GM19351 (cell line): ENCODE data around the gene NR2C2AP.
"Not testable (repeated sequence)": the region's sequence is repeated elsewhere in the genome, so short reads cannot be mapped to it uniquely, and the experiment has no call there.

ENCODE experiments used
- ATAC-seq: cut with Tn5 transposase; IDR thresholded peaks from one replicate; pipeline ENCODE4 v1.9.1; 2021; ENCODE audit warnings: mild to moderate bottlenecking, moderate library complexity; ENCODE audit not compliant: unreplicated experiment

Gene NR2C2AP, protein sequence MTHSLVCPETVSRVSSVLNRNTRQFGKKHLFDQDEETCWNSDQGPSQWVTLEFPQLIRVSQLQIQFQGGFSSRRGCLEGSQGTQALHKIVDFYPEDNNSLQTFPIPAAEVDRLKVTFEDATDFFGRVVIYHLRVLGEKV

DNA sequence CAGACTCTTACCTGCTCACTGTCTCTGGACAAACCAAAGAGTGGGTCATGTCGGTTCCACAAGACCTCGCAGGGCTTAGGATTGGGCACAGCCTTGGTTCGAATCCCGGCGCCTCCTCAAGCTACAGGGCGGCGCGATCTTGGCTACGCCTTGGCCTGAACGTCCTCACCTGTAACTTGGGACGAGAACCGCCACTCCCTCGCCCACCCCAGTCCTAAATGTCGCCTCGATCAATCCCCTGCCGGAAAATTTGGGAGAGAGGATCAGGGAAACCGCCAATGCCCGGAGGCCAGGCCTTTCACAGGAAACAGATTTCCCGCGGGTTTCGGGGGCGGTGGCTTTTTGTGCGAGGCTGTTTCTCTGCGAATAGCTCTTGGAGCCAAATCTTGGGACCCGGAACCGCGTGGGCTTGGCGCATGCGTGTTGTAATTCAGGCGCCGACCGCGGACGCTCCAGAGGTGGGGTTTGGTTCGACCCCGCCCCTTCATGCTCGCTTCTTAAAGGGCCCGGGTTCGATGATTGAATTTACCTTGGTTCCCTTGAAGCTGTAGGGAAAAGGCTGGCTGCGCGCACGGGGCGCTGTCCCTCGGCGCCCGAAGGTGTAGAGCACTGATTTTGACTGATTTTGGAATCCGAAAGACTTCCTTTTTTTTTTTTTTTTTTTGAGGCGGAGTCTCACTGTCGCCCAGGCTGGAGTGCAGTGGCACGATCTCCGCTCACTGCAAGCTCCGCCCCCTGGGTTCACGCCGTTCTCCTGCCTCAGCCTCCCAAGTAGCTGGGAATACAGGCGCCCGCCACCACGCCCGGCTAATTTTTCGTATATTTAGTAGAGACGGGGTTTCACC lies at the start of gene NR2C2AP:
TSS of gene NR2C2AP (minus strand) at position 403 of the 845 bp plus-strand sequence. CDS start at position 49, 354 bp downstream.
- peak; percentile 82 for ATAC-seq

DNA sequence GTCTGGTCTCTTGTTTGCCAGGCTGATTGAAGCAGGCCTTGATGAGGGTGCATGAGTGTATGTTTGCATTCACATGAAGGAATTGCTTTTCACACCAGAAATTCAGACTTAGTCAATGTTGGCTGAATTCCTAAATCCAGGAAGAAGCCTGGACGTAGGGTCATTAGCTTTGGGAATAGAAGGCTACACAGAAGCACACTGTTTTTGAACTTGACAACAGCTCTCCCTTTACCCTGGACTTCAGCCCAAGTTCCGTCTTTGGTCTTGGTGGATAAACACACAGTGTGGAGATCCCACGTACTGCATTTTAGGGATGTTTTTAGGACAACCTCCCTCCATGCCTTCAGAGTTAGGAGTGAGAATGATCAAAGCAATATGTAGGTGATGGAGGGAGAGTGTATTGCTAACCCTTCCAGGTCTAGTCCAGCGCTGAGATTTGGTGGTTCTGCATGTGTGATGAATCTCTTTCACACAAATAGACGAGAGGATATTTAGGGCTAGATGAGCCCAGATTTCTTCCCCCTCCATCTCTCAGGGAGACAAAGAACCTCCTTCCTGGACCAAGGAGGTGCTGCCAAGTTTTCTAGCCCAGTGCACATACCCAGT lies 47.1 kb upstream of the NR2C2AP start:
- no peak for ATAC-seq

DNA sequence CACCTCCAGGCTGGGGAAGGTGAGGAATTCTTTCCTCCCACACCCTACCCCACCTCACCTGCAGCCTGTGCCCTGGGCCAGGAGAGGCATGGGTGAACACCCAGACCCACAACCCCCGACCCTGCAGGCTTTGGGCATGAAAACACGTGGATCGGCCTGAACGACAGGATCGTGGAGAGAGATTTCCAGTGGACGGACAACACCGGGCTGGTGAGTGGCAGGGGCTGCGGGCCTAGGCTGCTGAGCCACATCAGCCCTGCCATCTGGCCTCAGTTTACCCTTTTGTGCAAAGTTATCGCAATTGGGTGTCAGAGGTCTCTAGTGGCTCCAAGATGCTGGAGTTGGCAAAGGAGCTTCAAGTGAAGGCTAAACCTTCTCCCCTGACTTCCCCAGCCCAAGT lies 37.3 kb upstream of the NR2C2AP start:
- no peak for ATAC-seq

DNA sequence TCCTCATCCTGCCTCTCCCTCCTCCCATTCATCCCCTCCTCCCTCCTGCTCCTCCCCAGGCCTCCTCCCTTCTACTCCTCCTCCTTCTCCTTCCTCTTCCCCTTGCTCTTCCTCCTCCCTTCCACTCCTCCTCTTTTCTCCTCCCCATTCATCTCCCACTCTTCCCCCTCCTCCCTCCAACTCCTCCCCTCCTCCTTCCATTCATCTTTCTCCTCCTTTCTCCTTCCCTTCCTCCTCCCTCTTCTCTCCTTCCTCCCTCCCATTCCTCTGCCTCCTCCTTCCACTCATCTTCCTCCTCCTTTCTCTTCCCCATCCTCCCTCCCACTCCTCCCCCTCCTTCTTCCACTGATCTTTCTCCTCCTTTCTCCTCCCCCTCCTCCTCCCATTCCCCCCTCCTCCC lies 36.5 kb upstream of the NR2C2AP start:
- no peak for ATAC-seq

DNA sequence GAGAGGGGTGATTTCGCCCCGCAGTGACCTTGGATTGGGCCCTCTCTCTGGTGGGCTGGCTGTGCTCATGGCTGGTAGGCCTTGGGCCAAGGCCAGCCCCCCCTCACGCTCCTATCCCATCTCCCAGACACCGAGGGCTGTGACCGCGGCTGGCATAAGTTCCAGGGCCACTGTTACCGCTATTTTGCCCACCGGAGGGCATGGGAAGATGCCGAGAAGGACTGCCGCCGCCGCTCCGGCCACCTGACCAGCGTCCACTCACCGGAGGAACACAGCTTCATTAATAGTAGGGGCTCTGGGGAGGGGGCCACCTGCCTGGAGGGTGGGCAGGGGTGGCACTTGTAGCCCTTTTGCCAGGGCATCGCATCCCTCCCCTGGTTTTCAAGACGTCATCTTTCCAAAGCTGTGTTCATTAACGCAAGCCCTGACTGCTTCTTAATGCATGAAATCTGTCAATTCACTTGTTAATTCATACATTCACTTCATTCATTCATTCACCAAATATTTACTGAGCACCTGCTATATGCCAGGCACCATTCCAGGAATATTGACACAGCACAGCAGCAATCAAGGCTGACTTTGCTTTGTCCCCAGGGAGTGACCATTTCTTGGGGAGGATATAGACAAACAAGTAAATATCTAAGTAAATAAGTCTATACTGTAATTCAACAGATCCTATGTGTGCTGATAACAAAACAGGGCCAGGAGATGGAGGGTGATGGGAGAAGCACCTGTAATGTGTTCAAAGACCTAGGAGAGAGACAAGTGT lies 35.1 kb upstream of the NR2C2AP start:
- ATAC-seq = no peak

DNA sequence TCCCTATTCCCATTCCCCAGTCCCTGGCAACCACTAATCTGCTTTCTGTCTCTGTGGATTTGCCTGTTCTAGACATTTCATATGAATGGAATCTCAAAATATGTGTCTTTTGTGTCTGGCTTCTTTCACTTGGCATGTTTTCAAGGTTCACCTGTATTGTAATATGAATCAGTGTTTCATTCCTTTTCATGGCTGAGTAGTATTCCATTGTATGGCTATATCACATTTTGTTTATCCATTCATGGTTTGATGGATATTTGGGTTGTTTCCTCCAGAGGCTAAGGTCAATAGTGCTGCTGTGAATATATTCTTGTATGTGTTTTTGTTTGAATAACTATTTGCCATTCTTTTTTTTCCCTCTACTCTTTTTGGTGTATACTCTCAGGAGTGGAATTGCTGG lies 33.0 kb upstream of the NR2C2AP start:
- no peak for ATAC-seq

DNA sequence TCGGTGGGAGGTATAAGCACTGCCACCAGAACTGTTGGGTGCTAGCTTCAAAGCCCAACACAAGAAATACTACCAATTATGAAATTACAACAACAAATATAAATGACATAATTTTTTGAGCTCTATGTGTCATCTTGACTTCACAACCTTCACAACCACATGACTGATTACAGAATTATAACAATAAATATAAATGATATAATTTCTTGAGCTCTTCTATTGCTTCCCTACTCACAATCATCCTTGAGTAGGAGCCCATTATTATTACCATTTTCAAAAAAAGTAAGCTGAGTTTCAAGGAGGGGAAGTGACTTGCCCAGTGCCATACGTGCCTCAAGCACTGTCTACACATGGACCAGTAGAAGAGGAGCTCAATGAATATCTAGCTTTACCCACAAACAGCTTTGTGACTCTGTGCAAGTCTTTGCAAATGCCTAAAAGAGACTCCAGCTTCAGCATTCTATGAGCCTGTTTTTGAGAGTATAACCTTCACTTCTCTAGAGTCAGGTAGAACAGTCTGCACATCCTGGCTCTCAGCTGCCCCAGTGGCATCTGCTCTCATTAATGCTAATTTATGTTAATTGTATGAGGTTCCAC lies 31.1 kb upstream of the NR2C2AP start:
- no peak for ATAC-seq

DNA sequence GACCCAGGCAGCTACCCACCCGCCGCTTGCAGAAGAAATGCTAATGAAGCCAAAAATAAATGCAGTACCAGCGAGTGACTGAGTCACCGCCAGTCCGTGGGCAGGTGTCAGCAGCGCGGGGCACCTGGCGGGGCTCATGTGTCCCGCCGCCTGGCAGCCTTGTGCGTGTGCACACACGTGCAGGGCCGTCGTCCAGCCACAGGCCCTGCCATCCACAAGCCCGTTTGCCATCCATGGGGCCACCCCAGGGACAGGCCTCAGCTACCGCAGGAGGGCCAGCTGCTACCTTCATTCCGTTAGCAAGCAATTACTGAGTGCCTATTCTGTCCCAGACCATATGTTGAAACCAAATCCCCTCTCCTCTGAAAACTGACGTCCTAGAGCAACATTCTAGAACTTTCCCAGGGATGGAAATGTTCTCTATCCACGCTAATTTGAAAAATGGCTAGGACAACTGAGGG lies 29.1 kb upstream of the NR2C2AP start:
- ATAC-seq = no peak

DNA sequence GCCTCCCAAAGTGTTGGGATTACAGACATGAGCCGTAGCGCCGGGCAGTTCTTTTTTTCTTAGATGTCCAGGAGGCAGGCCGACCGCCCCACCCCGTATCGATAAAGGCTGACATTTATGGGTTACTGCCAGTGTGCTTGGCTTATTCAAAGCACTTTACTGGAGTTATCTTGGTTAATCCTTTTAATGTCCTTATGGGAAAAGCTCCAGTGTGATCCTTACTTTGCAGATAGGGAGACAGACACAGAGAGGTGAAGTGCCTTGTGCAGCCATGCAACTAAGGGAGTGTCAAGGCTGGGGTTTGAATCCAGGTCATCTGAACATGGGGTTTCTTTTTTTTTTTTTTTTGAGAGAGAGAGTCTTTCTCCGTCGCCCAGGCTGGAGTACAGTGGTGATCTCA lies 27.8 kb upstream of the NR2C2AP start:
- ATAC-seq = no peak

DNA sequence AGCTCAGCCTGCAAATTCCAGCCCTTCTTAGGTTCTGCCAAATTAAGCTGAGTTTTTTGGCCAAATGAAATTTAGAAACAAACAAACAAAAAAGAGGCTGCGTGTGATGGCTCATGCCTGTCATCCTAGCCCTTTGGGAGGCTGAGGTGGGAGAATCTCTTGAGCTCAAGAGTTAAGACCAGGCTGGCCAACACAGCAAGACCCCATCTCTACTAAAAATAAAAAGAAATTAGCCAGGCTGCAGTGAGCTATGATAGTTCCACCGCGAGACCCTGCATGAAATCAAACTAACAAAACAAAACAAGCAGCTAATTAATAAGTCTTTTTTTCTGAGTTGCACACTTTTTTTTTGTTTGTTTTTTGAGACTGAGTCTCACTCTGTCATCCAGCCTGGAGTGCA lies 26.5 kb upstream of the NR2C2AP start:
- ATAC-seq = no peak

DNA sequence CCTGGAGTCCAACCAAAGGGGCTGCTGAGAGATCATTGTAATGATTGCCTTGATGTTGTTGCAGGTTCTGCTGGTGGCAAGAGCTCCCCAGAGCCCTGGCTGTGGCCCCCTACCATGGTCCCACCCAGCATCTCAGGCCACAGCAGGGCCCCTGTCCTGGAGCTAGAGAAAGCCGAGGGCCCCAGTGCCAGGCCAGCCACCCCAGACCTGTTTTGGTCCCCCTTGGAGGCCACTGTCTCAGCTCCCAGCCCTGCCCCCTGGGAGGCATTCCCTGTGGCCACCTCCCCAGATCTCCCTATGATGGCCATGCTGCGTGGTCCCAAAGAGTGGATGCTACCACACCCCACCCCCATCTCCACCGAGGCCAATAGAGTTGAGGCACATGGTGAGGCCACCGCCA lies 24.0 kb upstream of the NR2C2AP start:
- ATAC-seq = no peak

DNA sequence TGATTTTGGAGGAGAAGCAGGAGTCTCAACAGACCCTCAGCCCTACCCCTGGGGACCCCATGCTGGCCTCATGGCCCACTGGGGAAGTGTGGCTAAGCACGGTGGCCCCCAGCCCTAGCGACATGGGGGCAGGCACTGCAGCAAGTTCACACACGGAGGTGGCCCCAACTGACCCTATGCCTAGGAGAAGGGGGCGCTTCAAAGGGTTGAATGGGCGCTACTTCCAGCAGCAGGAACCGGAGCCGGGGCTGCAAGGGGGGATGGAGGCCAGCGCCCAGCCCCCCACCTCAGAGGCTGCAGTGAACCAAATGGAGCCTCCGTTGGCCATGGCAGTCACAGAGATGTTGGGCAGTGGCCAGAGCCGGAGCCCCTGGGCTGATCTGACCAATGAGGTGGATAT lies 23.4 kb upstream of the NR2C2AP start:
- ATAC-seq = no peak

DNA sequence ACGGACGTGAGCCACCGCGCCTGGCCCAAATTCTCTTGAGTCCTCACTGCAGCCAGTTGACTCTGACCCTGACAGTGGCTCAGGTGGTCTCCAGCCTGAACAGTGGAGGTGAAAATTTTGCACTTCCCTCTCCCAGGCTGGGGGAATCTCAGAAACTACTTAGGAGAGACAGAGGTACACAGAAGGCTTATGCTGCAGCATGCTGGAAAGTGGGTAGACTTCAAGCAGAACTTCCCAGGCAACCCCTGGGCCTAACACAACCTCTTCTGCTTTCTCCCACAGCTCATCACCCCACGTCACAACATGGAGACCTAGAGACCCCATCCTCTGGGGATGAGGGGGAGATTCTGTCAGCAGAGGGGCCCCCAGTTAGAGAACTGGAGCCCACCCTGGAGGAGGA lies 23.0 kb upstream of the NR2C2AP start:
- no peak for ATAC-seq

DNA sequence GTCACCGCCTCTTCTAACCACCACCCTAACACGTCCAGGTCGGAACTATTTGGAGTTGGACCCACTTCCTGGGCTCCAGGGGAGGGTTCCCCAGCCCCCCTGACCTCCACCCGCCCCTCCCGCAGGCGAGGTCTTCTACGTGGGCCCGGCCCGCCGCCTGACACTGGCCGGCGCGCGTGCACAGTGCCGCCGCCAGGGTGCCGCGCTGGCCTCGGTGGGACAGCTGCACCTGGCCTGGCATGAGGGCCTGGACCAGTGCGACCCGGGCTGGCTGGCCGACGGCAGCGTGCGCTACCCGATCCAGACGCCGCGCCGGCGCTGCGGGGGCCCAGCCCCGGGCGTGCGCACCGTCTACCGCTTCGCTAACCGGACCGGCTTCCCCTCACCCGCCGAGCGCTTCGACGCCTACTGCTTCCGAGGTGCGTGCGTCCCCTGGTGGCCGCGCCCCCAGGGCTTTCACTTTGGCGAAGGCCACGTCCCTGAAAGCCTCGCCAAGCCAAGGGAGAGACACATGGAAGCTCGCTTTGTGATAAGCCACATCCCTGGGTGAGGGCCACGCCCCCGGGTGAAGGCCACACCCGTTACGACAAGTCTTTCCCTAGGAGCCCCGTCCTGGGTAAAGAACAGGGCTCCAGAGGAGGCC lies 21.8 kb upstream of the NR2C2AP start:
- ATAC-seq = peak; percentile 63

DNA sequence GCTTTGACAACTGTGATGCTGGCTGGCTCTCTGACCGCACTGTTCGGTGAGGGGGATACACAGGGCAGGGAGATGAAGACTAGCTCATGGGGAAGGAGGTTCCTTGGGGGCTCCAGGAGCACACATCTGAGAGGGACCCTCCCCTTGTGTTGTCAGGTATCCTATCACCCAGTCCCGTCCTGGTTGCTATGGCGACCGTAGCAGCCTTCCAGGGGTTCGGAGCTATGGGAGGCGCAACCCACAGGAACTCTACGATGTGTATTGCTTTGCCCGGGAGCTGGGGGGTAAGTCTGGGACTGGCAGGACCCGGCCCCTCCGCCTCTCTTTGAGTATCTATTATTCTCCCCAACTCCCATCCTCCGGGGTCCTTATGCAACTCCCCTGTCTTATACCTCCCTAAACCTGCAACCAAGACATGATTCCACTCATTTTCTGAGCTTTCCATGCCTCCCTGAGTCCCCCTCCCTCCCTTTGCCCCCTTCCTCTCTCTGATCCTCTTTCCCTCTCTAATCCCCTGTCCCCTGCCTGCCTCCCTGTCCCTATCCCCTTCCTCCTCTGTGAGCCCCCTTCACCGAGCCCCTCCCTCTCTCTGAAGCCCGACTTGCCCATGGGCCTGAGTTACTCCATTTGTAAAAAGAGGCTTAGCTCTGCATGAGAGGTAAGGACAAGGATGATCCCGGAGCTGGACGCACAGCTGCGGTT lies 21.1 kb upstream of the NR2C2AP start:
- no peak for ATAC-seq

DNA sequence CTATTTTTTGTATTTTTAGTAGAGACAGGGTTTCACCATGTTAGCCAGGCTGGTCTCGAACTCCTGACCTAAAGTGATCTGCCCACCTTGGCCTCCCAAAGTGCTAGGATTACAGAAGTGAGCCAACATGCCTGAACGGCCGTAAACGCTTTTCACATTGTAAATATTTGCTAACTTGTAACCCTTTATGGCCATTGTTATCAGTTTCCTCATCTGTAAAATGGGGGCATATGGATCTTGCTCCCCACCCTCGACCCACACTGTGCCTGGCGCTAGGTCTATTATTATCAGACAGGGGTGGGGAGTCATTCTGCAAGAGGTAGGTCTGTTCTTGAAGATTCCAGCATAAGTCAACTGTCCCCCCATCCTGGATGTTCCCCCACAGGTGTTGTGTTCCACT lies 20.4 kb upstream of the NR2C2AP start:
- no peak for ATAC-seq

DNA sequence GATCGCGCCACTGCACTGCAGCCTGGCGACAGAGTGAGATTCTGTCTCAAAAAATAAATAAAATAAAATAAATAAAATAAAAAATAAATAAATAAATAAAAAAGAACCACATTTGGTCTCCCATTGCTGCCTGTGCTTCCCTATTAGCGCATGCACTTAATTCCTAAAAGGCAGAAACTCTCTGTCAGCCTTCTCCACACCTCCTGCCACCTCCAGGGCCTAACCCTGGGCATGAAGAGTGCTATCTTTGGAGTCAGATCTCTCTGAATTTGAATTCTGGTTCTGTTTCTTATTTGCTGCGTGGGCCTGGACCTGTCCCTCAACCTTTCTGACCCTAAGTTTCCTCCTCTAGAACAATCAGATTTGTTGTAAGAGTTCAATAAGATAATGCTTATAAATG lies 19.8 kb upstream of the NR2C2AP start:
- no peak for ATAC-seq

DNA sequence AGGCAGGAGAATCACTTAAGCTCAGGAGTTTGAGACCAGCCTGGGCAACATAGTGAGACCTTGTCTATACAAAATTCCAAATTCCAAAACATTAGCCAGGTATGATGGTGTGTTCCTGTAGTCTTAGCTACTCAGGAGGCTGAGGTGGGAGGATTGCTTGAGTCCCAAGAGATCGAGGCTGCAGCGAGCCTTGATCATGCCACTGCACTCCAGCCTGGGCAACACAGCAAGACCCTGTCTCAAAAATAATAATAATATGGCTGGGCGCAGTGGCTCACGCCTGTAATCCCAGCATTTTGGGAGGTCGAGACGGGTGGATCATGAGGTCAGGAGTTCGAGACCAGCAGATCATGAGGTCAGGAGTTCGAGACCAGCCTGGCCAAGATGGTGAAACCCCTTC lies 17.8 kb upstream of the NR2C2AP start:
- ATAC-seq = not testable (repeated sequence)

DNA sequence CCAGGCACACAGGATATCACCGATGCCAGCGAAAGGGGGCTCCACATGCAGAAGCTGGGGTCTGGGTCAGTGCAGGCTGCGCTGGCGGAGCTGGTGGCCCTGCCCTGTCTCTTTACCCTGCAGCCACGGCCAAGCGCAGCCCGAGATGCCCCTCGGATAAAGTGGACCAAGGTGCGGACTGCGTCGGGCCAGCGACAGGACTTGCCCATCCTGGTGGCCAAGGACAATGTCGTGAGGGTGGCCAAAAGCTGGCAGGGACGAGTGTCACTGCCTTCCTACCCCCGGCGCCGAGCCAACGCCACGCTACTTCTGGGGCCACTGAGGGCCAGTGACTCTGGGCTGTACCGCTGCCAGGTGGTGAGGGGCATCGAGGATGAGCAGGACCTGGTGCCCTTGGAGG lies 15.7 kb upstream of the NR2C2AP start:
- no peak for ATAC-seq

DNA sequence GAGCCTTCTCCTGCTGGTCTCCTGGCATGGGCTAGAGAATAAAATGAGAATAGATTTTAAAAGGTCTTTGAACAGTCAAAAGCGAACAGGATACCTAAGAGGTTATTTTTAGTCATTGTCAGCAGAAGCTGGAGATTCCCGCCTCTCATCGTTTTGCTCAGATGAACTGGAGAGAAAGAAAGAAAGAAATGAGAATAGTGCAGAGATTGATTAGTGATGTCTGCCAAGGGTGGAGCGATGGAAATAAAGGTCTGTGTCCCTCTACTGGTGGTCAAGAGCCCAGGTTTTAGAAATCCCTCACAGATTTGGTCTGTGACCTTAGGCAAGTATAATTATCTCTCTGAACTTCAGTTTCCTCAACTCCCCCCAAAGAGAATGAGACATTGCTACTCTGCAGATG lies 13.9 kb upstream of the NR2C2AP start:
- no peak for ATAC-seq
